Activated CD8-positive, alpha-beta T cell treated with anti-CD3 and anti-CD28 coated beads for 36 hours (primary cell): ENCODE measurements around the gene CACNA1C. TPM values are rescaled to one million over a fixed set of nuclear protein-coding genes. Genes with fewer than 3 reads are reported as not detected.

Experiments
- ATAC-seq: fragments of 200-7000 bp; cut with Tn5 transposase; one replicate; pipeline ENCODE4 v1.10.0; 2021; ENCODE audit warnings: mild to moderate bottlenecking, moderate library complexity
- CTCF ChIA-PET: fragments of 350-600 bp; sonication (Branson Sonifier 250); formaldehyde crosslinking; loops from one replicate; lab custom pipeline; 2021; ENCODE audit warnings: antibody characterized with exemption; lab: Charles Lee
- POLR2A ChIA-PET: fragments of 350-600 bp; sonication (Branson Sonifier 250); formaldehyde crosslinking; loops from one replicate; lab custom pipeline; 2021; ENCODE audit warnings: antibody characterized with exemption; lab: Charles Lee
- DNase-seq: peaks from one replicate; pipeline ENCODE4 v3.0.0-alpha.2; 2020
- H3K27ac Mint-ChIP-seq: one replicate; pipeline ENCODE4 v1.8.0; 2021; ENCODE audit warnings: mild to moderate bottlenecking, mixed read lengths
- H3K27me3 Mint-ChIP-seq: one replicate; pipeline ENCODE4 v1.8.0; 2021; ENCODE audit warnings: mixed read lengths
- H3K36me3 Mint-ChIP-seq: one replicate; pipeline ENCODE4 v1.8.0; 2021; ENCODE audit warnings: low read depth, mixed read lengths
- H3K4me1 Mint-ChIP-seq: one replicate; pipeline ENCODE4 v1.8.0; 2021; ENCODE audit warnings: low read depth, mixed read lengths
- H3K4me3 Mint-ChIP-seq: one replicate; pipeline ENCODE4 v1.8.0; 2021; ENCODE audit warnings: mild to moderate bottlenecking, moderate library complexity, mixed read lengths
- H3K9me3 Mint-ChIP-seq: one replicate; pipeline ENCODE4 v1.8.0; 2021; ENCODE audit warnings: mixed read lengths
- CTCF ChIP-seq: fragments of 200-600 bp; IDR thresholded peaks from one replicate; pipeline ENCODE4 v1.8.0; 2022; ENCODE audit warnings: antibody characterized with exemption, mild to moderate bottlenecking
- intact Hi-C: fragments of 100-400 bp; cut with micrococcal nuclease; formaldehyde crosslinking; loops from one replicate; pipeline ENCODE4 v1.10.0; 2022
- total RNA-seq, 2 experiments: library from RNA; stranded (reverse); gene quantifications; one replicate each; pipeline ENCODE4 v1.2.3, GENCODE V29; 2021

Gene CACNA1C
- total RNA-seq, 2 experiments from 2014 or later = 0.02 to 0.05 TPM

DNA sequence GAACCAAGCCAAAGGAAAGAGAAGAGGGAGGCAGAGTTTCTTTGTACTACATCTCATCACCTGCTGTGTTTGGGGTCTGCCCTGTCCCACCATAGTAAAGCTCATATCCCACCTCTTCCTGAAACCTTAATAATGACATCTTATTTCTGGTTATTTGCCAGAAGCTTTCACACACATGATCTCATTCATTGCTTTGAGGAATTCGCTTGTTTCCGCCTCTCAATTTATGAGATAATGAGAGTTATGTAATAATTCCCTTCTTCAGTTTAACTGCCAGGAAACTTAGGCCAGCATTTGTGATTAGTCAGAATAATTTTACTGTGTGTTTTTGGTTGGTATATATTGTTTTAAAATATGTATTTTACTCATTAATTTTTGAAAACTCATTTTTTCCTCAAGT, 205.2 kb downstream of the CACNA1C start:
- no peaks in the 10 kb centered on the region for H3K36me3 Mint-ChIP-seq
- no peak for TF ChIP-seq CTCF
- H3K4me1 Mint-ChIP-seq = peaks cover 12% of the 10 kb centered on the region
- H3K9me3 Mint-ChIP-seq = peaks cover 2% of the 10 kb centered on the region
- ChIA-PET CTCF (interaction anchor here (1.9 kb wide), 1 partner anchor 138 kb away, joined by 4 read pairs; no protein-coding TSS in a partner anchor), POLR2A (no interaction called here)
- H3K4me3 Mint-ChIP-seq = no peak overlapping the region
- intact Hi-C loops = no loop called here
- H3K27ac Mint-ChIP-seq = no peak overlapping the region
- ATAC-seq (no peak), DNase-seq (no peak)
- no peaks in the 10 kb centered on the region for H3K27me3 Mint-ChIP-seq

DNA sequence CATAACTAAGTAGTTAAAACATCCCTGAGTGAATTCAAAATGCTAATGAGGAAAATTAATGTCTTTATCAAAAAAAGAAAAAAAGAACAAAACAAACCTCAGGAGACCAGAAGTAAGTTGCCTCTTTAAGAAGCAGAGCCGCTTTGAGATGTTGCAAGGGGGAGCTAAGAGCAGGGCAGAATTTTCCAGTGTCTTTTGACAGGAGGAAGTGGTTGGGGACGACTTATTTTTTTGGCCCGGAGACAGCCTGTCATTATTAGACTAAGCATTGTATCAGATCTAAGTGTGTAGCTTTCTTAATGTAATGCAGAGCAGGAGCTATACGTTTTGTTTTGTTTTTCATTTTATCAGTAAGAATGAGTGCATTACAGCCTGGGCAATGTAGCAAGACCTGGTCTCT, 206.6 kb downstream of the CACNA1C start:
- no peak for TF ChIP-seq CTCF
- Mint-ChIP-seq H3K4me1 (peaks cover 12% of the 10 kb centered on the region), H3K4me3 (no peak overlapping the region), H3K27ac (no peak overlapping the region), H3K36me3 (no peaks in the 10 kb centered on the region), H3K9me3 (peaks cover 2% of the 10 kb centered on the region), H3K27me3 (no peaks in the 10 kb centered on the region)
- ATAC-seq (no peak), DNase-seq (no peak)
- intact Hi-C loops = no loop called here
- POLR2A ChIA-PET = no interaction called here
- CTCF ChIA-PET = interaction anchor here (0.7 to 1.9 kb wide), 6 partner anchors 10 to 225 kb away, joined by 3 to 4 read pairs (median 3); no protein-coding TSS in a partner anchor

DNA sequence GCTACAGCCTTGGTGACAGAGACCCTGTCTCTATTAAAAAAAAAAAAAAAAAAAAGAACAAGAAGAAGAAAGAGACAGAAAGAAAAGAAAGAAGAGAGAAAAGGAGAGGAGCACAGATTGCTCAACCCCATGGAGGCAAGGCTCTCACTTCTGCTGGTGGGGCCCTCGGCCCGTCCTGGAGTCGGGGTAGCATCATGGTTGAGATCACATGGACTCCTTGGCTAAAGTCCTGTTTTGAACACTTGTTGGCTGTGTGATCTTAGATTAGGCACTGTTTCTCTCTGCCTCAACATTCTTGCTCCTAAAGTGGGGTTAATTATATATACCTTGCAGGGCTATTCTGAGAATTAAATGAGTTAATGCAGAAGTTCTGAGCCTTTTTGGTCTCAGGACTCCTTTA, 207.7 kb downstream of the CACNA1C start:
- H3K36me3 Mint-ChIP-seq = no peaks in the 10 kb centered on the region
- ChIA-PET POLR2A (no interaction called here), CTCF (no interaction called here)
- DNase-seq (no peak), ATAC-seq (no peak)
- H3K4me1 Mint-ChIP-seq = peaks cover 12% of the 10 kb centered on the region
- H3K4me3 Mint-ChIP-seq = no peak overlapping the region
- no peaks in the 10 kb centered on the region for H3K27me3 Mint-ChIP-seq
- no peak overlapping the region for H3K27ac Mint-ChIP-seq
- H3K9me3 Mint-ChIP-seq = peaks cover 2% of the 10 kb centered on the region
- intact Hi-C loops = no loop called here
- no peak for TF ChIP-seq CTCF

GRCh38 chr12:2261708-2262107, 208.9 kb downstream of the CACNA1C start:
- H3K4me3 Mint-ChIP-seq = no peak overlapping the region
- H3K27ac Mint-ChIP-seq = no peak overlapping the region
- POLR2A ChIA-PET = no interaction called here
- H3K4me1 Mint-ChIP-seq = peaks cover 12% of the 10 kb centered on the region
- CTCF ChIA-PET = no interaction called here
- DNase-seq (no peak), ATAC-seq (no peak)
- no peak for TF ChIP-seq CTCF
- intact Hi-C loops = no loop called here
- no peaks in the 10 kb centered on the region for H3K36me3 Mint-ChIP-seq
- no peaks in the 10 kb centered on the region for H3K9me3 Mint-ChIP-seq
- H3K27me3 Mint-ChIP-seq = no peaks in the 10 kb centered on the region

- DNase-seq (no peak), ATAC-seq (no peak)
- TF ChIP-seq CTCF = no peak
- Mint-ChIP-seq H3K36me3 (no peaks in the 10 kb centered on the region), H3K4me3 (no peak overlapping the region), H3K4me1 (peaks cover 12% of the 10 kb centered on the region), H3K27ac (no peak overlapping the region), H3K27me3 (no peaks in the 10 kb centered on the region), H3K9me3 (no peaks in the 10 kb centered on the region)
- ChIA-PET POLR2A (no interaction called here), CTCF (no interaction called here)
- intact Hi-C loops = no loop called here
These were observed 209.7 kb downstream of the CACNA1C start for GRCh38 chr12:2262449-2262848.
